H1 (cell line): ENCODE measurements around the gene TSPAN33. TPM values are rescaled to one million over a fixed set of nuclear protein-coding genes. Genes with fewer than 3 reads are reported as not detected.

Experiments used
- CTCF ChIA-PET: fragments of 300-600 bp; sonication (Branson Sonifier 250); formaldehyde crosslinking; loops from one replicate; lab custom pipeline; 2021; ENCODE audit not compliant: partially characterized antibody; lab: Charles Lee
- POLR2A ChIA-PET: fragments of 300-600 bp; sonication (Branson Sonifier 250); formaldehyde crosslinking; loops from one replicate; lab custom pipeline; 2021; ENCODE audit warnings: inconsistent platforms; ENCODE audit not compliant: partially characterized antibody; lab: Charles Lee
- DNase-seq, 2 experiments: peaks; one replicate each; pipeline versions ENCODE4 v3.0.0 to v3.0.0-alpha.2; 2010 to 2022; ENCODE audit warnings: low spot score in 2 of 2, low read depth in 1 of 2, mixed read lengths in 1 of 2
- FAIRE-seq: peaks from 2 replicates; lab custom pipeline; 2011; peaks lifted over from hg19 to GRCh38; lab: Jason Lieb, UNC
- H2AFZ ChIP-seq: 2 replicates; pipeline ENCODE4 v1.8.1; 2012; ENCODE audit warnings: low read length, inconsistent platforms
- H2AK5ac ChIP-seq: 2 replicates; pipeline ENCODE4 v1.6.1; 2013; ENCODE audit warnings: low read depth, low read length
- H2BK120ac ChIP-seq: replicated peaks from 2 replicates; pipeline ENCODE3; 2013; ENCODE audit warnings: low read depth, low read length, inconsistent platforms
- H2BK12ac ChIP-seq: 2 replicates; pipeline ENCODE4 v1.6.1; 2013; ENCODE audit warnings: low read depth, low read length
- H2BK15ac ChIP-seq: 2 replicates; pipeline ENCODE4 v1.6.1; 2013; ENCODE audit warnings: low read length
- H2BK20ac ChIP-seq: 2 replicates; pipeline ENCODE4 v1.6.1; 2013; ENCODE audit warnings: low read length
- H2BK5ac ChIP-seq: 2 replicates; pipeline ENCODE4 v1.6.1; 2013; ENCODE audit warnings: low read depth, low read length
- H3K14ac ChIP-seq: 2 replicates; pipeline ENCODE4 v1.6.1; 2013; ENCODE audit warnings: inconsistent platforms; ENCODE audit not compliant: insufficient read length
- H3K18ac ChIP-seq: 2 replicates; pipeline ENCODE4 v1.6.1; 2013; ENCODE audit warnings: low read length; ENCODE audit errors: extremely low read depth
- H3K23ac ChIP-seq: 2 replicates; pipeline ENCODE4 v1.6.1; 2013; ENCODE audit warnings: inconsistent platforms; ENCODE audit not compliant: insufficient read length
- H3K23me2 ChIP-seq: 2 replicates; pipeline ENCODE4 v1.6.1; 2013; ENCODE audit warnings: low read depth, low read length
- H3K27ac ChIP-seq: 2 replicates; pipeline ENCODE4 v1.6.1; 2011; ENCODE audit warnings: low read depth, low read length, inconsistent platforms
- H3K27me3 ChIP-seq, 4 experiments: replicated peaks in 1 of 4; 1 replicate in 1 of 4; 2 replicates in 3 of 4; pipeline versions ENCODE4 v1.6.1 to v1.8.1; 2011 to 2013; ENCODE audit warnings: low read length in 3 of 4, mild to moderate bottlenecking in 3 of 4, inconsistent platforms in 2 of 4, mixed read lengths in 2 of 4, moderate library complexity in 1 of 4; ENCODE audit not compliant: control insufficient read depth in 3 of 4, insufficient read depth in 3 of 4; ENCODE audit errors: extremely low read depth in 1 of 4
- H3K36me3 ChIP-seq, 4 experiments: 2 replicates each; pipeline versions ENCODE4 v1.6.1 to v1.8.1; 2011 to 2013; ENCODE audit warnings: mild to moderate bottlenecking in 4 of 4, low read length in 3 of 4, moderate library complexity in 2 of 4, control low read depth in 1 of 4, inconsistent platforms in 1 of 4; ENCODE audit not compliant: insufficient read depth in 4 of 4, control insufficient read depth in 2 of 4
- H3K4ac ChIP-seq: replicated peaks from 2 replicates; pipeline ENCODE3; 2013; ENCODE audit warnings: low read length, low read depth, mixed read lengths, inconsistent platforms; ENCODE audit not compliant: insufficient read length
- H3K4me1 ChIP-seq, 4 experiments: replicated peaks in 1 of 4; 1 replicate in 1 of 4; 2 replicates in 3 of 4; pipeline versions ENCODE4 v1.6.1 to v1.8.1; 2011 to 2013; ENCODE audit warnings: low read length in 3 of 4, inconsistent platforms in 2 of 4, mixed read lengths in 1 of 4; ENCODE audit not compliant: insufficient read depth in 4 of 4, control insufficient read depth in 3 of 4
- H3K4me2 ChIP-seq, 2 experiments: 2 replicates each; pipeline versions ENCODE4 v1.6.1 to v1.8.1; 2011 to 2013; ENCODE audit warnings: low read depth in 2 of 2, low read length in 2 of 2, control low read depth in 1 of 2, inconsistent platforms in 1 of 2, mild to moderate bottlenecking in 1 of 2; ENCODE audit not compliant: insufficient read depth in 1 of 2
- H3K4me3 ChIP-seq, 4 experiments: fragments of 200-600, 300-600 bp in 1 of 4; sonication (generic), shearing (Covaris generic), sonication (Bioruptor Twin) in 1 of 4; 2 replicates each; pipeline versions ENCODE4 v1.5.1 to v1.8.1; 2011 to 2016; ENCODE audit warnings: low read length in 4 of 4, low read depth in 3 of 4, control low read depth in 2 of 4, inconsistent platforms in 2 of 4, mild to moderate bottlenecking in 2 of 4, mixed read lengths in 1 of 4, moderate library complexity in 1 of 4; ENCODE audit not compliant: insufficient read depth in 2 of 4; ENCODE audit errors: extremely low read depth in 1 of 4
- H3K56ac ChIP-seq: replicated peaks from 2 replicates; pipeline ENCODE3; 2013; ENCODE audit warnings: low read depth, mild to moderate bottlenecking, mixed read lengths, low read length, inconsistent platforms; ENCODE audit not compliant: insufficient read length
- H3K79me1 ChIP-seq: 2 replicates; pipeline ENCODE4 v1.6.1; 2013; ENCODE audit warnings: low read depth, low read length, control low read depth
- H3K79me2 ChIP-seq, 2 experiments: 2 replicates each; pipeline versions ENCODE4 v1.6.1 to v1.8.1; 2012 to 2013; ENCODE audit warnings: low read length in 2 of 2, mild to moderate bottlenecking in 2 of 2, inconsistent platforms in 1 of 2; ENCODE audit not compliant: insufficient read depth in 2 of 2, control insufficient read depth in 1 of 2
- H3K9ac ChIP-seq, 4 experiments: replicated peaks in 1 of 4; 1 replicate in 1 of 4; 2 replicates in 3 of 4; pipeline versions ENCODE4 v1.6.1 to v1.8.1; 2011 to 2013; ENCODE audit warnings: low read depth in 3 of 4, low read length in 3 of 4, control low read depth in 2 of 4, mild to moderate bottlenecking in 2 of 4, moderate library complexity in 2 of 4, inconsistent platforms in 1 of 4; ENCODE audit errors: extremely low read depth in 1 of 4
- H3K9me3 ChIP-seq, 2 experiments: 2 replicates each; pipeline versions ENCODE4 v1.6.1 to v1.8.1; 2012 to 2013; ENCODE audit warnings: mild to moderate bottlenecking in 2 of 2, moderate library complexity in 2 of 2, control low read depth in 1 of 2, inconsistent platforms in 1 of 2, low read depth in 1 of 2, low read length in 1 of 2, mixed read lengths in 1 of 2; ENCODE audit not compliant: insufficient read depth in 2 of 2
- H4K20me1 ChIP-seq, 2 experiments: replicated peaks in 1 of 2; 2 replicates each; pipeline versions ENCODE3 to v1.8.1; 2011 to 2013; ENCODE audit warnings: inconsistent platforms in 2 of 2, low read length in 2 of 2, mild to moderate bottlenecking in 1 of 2; ENCODE audit not compliant: insufficient read depth in 2 of 2, control insufficient read depth in 1 of 2
- H4K5ac ChIP-seq: 2 replicates; pipeline ENCODE4 v1.6.1; 2013; ENCODE audit warnings: low read length, low read depth, mixed read lengths, inconsistent platforms; ENCODE audit not compliant: insufficient read length
- H4K8ac ChIP-seq: 2 replicates; pipeline ENCODE4 v1.8.0; 2013; ENCODE audit warnings: mild to moderate bottlenecking, moderate library complexity, low read length, inconsistent platforms; ENCODE audit not compliant: insufficient read depth; ENCODE audit errors: extremely low read depth
- H4K91ac ChIP-seq: replicated peaks from 2 replicates; pipeline ENCODE3; 2013; ENCODE audit warnings: low read length, mixed read lengths, inconsistent platforms; ENCODE audit not compliant: insufficient read length
- CHD1 ChIP-seq: IDR thresholded peaks from 2 replicates; pipeline ENCODE4 v1.6.1; 2012; ENCODE audit warnings: low read depth, low read length, improper control_type of control experiment
- CREB1 ChIP-seq: IDR thresholded peaks from 2 replicates; pipeline ENCODE4 v1.6.1; 2012; ENCODE audit warnings: inconsistent platforms
- CTCF ChIP-seq, 3 experiments: IDR thresholded peaks; 1 replicate in 2 of 3; 2 replicates in 1 of 3; pipeline versions ENCODE4 v1.5.1 to v1.6.1; 2011; ENCODE audit warnings: low read length in 3 of 3, mild to moderate bottlenecking in 3 of 3, inconsistent platforms in 2 of 3, low read depth in 1 of 3, moderate library complexity in 1 of 3; ENCODE audit not compliant: insufficient read depth in 1 of 3; ENCODE audit errors: control extremely low read depth in 1 of 3
- GTF2F1 ChIP-seq: IDR thresholded peaks from 2 replicates; pipeline ENCODE4 v1.6.1; 2012; ENCODE audit warnings: low read depth, low read length, improper control_type of control experiment, borderline replicate concordance
- HDAC6 ChIP-seq: IDR thresholded peaks from one replicate; pipeline ENCODE4 v1.7.1; 2012; ENCODE audit warnings: low read depth, mild to moderate bottlenecking, inconsistent platforms, low read length, moderate library complexity
- RBBP5 ChIP-seq: IDR thresholded peaks from 2 replicates; pipeline ENCODE4 v1.7.1; 2012; ENCODE audit warnings: low read depth, mild to moderate bottlenecking, inconsistent platforms, low read length, moderate library complexity, borderline replicate concordance
- SIN3A ChIP-seq, 2 experiments: IDR thresholded peaks in 1 of 2; conservative IDR thresholded peaks in 1 of 2; 2 replicates each; pipeline ENCODE4 v1.6.1; 2011 to 2012; ENCODE audit warnings: low read length in 2 of 2, improper control_type of control experiment in 1 of 2, low read depth in 1 of 2, mild to moderate bottlenecking in 1 of 2
- USF2 ChIP-seq: IDR thresholded peaks from 2 replicates; pipeline ENCODE4 v1.6.1; 2011; ENCODE audit warnings: low read length, improper control_type of control experiment
- WGBS, 2 experiments: shearing (Covaris generic) in 1 of 2; methylation state at CpG; one replicate each; pipeline versions ENCODE4 v1.1.6 to v1.1.7; 2013 to 2015; ENCODE audit warnings: low lambda C conversion rate in 2 of 2, mixed read lengths in 2 of 2, inconsistent platforms in 1 of 2, low coverage in 1 of 2, missing lambda C conversion rate in 1 of 2; ENCODE audit not compliant: insufficient replicate concordance in 2 of 2, insufficient coverage in 1 of 2, insufficient read length in 1 of 2; ENCODE audit errors: extremely low coverage in 1 of 2, missing lambda C conversion rate in 1 of 2; 5-methylcytosine and 5-hydroxymethylcytosine counted together
- polyA plus RNA-seq, 7 experiments: library from polyadenylated mRNA; depleted of rRNA in 3 of 7; stranded (reverse) in 5 of 7; unstranded in 2 of 7; fragments of >200 nt in 5 of 7; fragments of 200-250 nt in 2 of 7; gene quantifications; 1 replicate in 5 of 7; 2 replicates in 1 of 7; 4 replicates in 1 of 7; pipeline versions ENCODE4 v1.2.1 to v1.2.3, GENCODE V29; 2011 to 2013; ENCODE audit warnings: missing spikeins in 2 of 7, mixed read lengths in 2 of 7
- total RNA-seq: library from RNA; stranded (reverse); fragmentation: NEBNext Ultra II Directional; extraction: Animal tissue kit (Norgen Biotek cat#: 25700); gene quantifications from 2 replicates; pipeline ENCODE4 v1.2.1, GENCODE V29; 2021

Gene TSPAN33
- total and polyA plus RNA-seq, 2 of the 8 experiments (the other 6 are each of a cell fraction or from before 2014, with no cell fraction given) = 42.8 to 47.1 TPM

GRCh38 chr7:129203050-129203741 is 58.7 kb downstream of the TSPAN33 start:
- peaks cover 2 to 10% of the 10 kb centered on the region in 2 experiments for H4K20me1 ChIP-seq
- peaks cover 0 to 30% of the 10 kb centered on the region in 2 experiments; a peak in 2 of 4 replicates for H3K79me2 ChIP-seq
- no peak overlapping the region for H4K91ac ChIP-seq
- H3K56ac ChIP-seq = no peak overlapping the region
- H2BK5ac ChIP-seq = no peak overlapping the region; the same call in 1 of the 2 replicates
- H3K23ac ChIP-seq = no peak overlapping the region
- H3K14ac ChIP-seq = no peak overlapping the region
- no peak for TF ChIP-seq CTCF (IDR thresholded peaks at IDR 0.05; ENCODE audit: control extremely low read depth in 1 of 3, insufficient read depth in 1 of 3, low read depth in 1 of 3, low read length in 3 of 3)
- TF ChIP-seq RBBP5 = no peak
- TF ChIP-seq CHD1 = no peak
- TF ChIP-seq USF2 = no peak
- TF ChIP-seq SIN3A (conservative IDR thresholded peaks at IDR 0.05 in 1 of 2, IDR thresholded peaks at IDR 0.05 in 1 of 2; ENCODE audit: low read depth in 1 of 2, low read length in 2 of 2) = no peak
- no peak for TF ChIP-seq GTF2F1
- no peak for TF ChIP-seq HDAC6
- no peak for TF ChIP-seq CREB1
- TF ChIP-seq, all 59 proteins: peak for 0
- FAIRE-seq = no peak
- H2AK5ac ChIP-seq = no peak overlapping the region
- H3K4me3 ChIP-seq = no peak overlapping the region
- ChIA-PET POLR2A (interaction anchor here (1.0 to 1.9 kb wide), 7 partner anchors 10 to 149 kb away, joined by 3 to 9 read pairs (median 4); partner anchors contain the start of gene SMO), CTCF (interaction anchor here (0.6 to 2.3 kb wide), 7 partner anchors 10 to 293 kb away, joined by 3 to 11 read pairs (median 4); partner anchors contain the start of gene STRIP2)
- no peak overlapping the region for H4K8ac ChIP-seq
- H3K4me2 ChIP-seq = no peak overlapping the region
- no peak overlapping the region for H2BK20ac ChIP-seq
- no peak overlapping the region for H3K9ac ChIP-seq
- H2BK12ac ChIP-seq = no peak overlapping the region
- H3K27ac ChIP-seq = no peak overlapping the region
- H3K23me2 ChIP-seq = no peaks in the 10 kb centered on the region
- H4K5ac ChIP-seq = no peak overlapping the region
- 88% methylated on average over 14 of the region's 14 CpGs; no CpG with 5 or more reads in 1 of the 2 experiments for WGBS, 2 experiments
- no peak for DNase-seq
- no peak overlapping the region for H2BK120ac ChIP-seq
- H2BK15ac ChIP-seq = no peak overlapping the region
- H3K79me1 ChIP-seq = peaks cover 10% of the 10 kb centered on the region; the same call in 1 of the 2 replicates
- H3K4ac ChIP-seq = no peak overlapping the region
- H3K27me3 ChIP-seq = no peaks in the 10 kb centered on the region
- no peak overlapping the region for H2AFZ ChIP-seq
- H3K4me1 ChIP-seq = no peaks in the 10 kb centered on the region
- H3K36me3 ChIP-seq = peaks cover 5 to 24% (median 11%) of the 10 kb centered on the region in 4 experiments; a peak in 7 of 8 replicates
- no peak overlapping the region; the same call in 1 of the 2 replicates for H3K18ac ChIP-seq
- no peaks in the 10 kb centered on the region for H3K9me3 ChIP-seq
